HG02610 (cell line): ENCODE results near the gene ADORA2B.
A peak's percentile ranks its signal among the peaks of the same experiment; 100 is the strongest.
"Not testable (repeated sequence)": the region's sequence is repeated elsewhere in the genome, so short reads cannot be mapped to it uniquely, and the experiment has no call there.

Experiments used
- ATAC-seq: cut with Tn5 transposase; IDR thresholded peaks from one replicate; pipeline ENCODE4 v1.9.1; 2021; ENCODE audit warnings: mild to moderate bottlenecking, moderate library complexity; ENCODE audit not compliant: unreplicated experiment

The ADORA2B gene

DNA sequence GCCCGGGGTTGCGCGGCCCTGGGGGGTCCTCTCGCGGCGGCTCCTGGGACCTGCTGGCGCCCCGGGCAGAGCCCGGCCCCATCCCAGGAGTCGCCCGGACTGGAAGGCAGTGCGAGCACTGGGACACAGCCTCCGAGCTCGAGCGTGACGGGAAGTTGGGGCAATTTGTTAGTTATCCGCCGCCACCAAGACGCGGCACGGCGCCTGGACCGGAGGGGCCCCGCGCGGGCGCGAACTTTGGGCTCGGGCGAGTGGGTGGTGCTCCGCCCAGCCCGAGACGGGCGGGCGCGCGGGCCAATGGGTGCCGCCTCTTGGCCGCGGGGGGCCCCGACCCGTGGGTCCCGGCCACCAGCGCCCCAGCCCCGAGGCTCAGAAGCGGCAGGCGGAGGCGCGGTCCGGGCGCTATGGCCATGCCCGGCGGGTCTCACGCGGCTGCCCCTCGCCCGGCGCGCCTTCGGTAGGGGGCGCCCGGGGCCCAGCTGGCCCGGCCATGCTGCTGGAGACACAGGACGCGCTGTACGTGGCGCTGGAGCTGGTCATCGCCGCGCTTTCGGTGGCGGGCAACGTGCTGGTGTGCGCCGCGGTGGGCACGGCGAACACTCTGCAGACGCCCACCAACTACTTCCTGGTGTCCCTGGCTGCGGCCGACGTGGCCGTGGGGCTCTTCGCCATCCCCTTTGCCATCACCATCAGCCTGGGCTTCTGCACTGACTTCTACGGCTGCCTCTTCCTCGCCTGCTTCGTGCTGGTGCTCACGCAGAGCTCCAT is at the start of gene ADORA2B:
TSS of gene ADORA2B (plus strand) at position 372 of the 768 bp plus-strand sequence. CDS start at position 491, 119 bp downstream.
- ATAC-seq, result peak; percentile 45

DNA sequence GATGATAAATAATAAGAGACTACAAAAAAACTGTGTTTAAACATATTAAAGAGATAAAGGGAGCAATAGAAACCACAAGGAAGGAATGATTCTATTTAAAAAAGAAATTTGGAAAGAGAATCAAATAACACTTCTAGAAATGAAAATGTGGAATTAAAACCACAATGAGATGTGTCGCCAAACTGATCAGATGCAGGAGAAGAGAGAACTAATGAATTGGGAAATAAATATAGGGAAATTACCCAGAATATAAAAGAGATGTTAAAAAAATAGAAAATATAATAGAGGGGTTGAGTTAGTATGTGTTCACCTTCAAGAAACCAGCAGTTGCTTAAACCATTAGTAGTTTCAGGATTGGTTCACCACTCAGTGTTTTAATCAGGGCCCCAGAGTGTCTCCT is 48.7 kb upstream of the ADORA2B start:
- no peak for ATAC-seq

DNA sequence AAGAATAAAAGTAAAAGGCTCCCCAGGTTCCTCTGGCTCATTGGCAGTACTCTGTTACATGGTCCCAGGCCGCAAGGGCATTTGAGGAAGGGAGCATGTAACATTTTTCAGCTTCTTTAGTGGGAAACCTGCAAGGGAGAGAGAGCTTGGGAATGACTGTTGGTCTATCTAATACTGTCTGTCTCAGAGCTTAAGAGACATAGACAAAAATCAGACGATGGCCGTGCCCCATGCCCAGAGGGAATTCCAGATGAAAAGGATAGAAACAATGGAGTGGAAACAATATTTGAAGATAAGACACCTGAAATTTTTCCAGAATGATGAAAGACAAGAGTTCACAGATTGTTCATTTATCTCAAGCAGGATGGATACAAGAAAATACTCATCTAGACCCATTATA is 48.1 kb upstream of the ADORA2B start:
- ATAC-seq, result no peak

DNA sequence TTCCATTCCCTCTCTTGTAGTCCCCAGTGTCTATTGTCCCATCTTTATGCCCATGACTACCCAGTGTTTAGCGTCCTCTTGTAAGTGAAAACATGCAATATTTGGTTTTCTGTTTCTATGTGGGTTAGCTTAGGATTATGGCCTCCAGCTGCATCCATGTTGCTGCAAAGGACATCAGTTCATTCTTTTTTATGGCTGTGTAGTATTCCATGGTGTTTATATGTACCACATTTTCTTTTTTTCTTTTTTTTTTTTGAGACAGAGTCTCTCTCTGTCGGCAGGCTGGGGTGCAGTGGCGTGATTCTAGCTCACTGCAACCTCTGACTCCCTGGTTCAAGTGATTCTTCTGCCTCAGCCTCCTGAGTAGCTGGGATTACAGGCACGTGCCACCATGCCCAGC is 45.3 kb upstream of the ADORA2B start:
- ATAC-seq, result not testable (repeated sequence)

DNA sequence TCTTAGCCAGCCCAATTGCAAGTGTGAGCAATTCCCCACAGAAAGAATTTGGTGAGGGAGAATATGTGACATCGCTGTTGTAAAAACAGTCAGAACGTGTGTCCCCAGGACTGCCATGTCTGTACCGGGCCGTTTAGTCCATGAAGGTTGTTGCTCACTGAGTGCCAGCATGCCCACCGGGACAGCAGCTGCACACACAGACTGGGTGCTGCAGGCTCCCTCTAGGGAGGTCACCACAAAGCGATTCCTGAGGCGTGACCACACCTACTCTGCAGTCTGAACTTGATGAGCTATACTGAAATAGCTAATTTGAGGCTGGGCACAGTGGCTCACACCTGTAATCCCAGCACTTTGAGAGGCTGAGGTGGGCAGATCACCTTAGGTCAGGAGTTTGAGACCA is 44.1 kb upstream of the ADORA2B start:
- no peak for ATAC-seq

DNA sequence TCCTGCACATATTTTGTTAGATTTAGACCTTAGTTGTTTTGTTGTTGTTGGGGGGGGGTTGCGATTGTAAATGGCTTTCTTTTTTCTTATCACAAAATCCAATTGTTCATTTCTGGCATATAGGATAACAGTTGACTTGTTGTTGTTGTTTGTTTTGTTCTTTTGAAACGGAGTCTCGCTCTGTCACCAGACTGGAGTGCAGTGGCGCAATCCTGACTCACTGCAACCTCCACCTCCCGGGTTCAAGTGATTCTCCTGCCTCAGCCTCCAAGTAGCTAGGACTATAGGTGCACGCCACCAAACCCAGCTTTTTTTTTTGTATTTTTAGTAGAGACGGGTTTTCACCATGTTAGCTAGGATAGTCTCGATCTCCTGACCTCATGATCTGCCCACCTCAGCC is 39.7 kb upstream of the ADORA2B start:
- ATAC-seq, result not testable (repeated sequence)

DNA sequence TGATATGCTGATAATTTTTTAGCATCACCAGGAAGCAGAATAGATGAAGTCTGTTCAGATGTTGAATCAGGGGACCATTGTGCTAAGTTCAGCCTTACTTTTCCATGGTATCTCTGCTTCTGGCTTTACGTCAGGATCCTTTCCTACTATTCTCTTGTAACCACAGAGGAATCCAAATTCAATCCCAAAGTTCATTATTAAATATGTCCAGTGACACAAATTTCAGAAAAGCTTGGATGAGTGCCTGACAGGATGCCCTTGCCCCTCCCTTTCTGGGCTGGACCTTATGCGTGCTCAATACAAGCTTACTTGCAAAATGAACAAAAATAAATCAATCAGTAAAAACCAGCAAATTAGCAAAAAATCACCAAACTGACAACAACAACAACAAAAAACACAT is 37.6 kb upstream of the ADORA2B start:
- ATAC-seq, result no peak

DNA sequence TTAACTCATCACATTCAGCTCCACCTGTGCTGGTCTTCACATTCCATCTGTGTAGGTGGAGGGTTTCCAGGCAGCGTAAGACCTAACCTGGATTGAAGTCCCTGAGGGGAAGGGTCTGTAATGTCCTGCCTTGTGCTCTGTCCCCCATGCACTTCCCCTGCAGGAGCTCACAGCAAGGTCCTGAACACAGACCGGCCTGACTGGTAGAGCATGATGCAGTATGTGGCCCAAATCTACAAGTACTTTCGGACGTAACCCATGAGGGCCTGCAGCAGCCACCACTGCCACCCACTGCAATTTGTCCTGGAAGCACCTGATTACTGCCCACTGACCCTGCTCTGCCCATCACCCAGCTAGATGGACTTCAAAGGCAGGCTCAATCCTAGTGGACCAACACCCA is 36.6 kb upstream of the ADORA2B start:
- ATAC-seq, result no peak

DNA sequence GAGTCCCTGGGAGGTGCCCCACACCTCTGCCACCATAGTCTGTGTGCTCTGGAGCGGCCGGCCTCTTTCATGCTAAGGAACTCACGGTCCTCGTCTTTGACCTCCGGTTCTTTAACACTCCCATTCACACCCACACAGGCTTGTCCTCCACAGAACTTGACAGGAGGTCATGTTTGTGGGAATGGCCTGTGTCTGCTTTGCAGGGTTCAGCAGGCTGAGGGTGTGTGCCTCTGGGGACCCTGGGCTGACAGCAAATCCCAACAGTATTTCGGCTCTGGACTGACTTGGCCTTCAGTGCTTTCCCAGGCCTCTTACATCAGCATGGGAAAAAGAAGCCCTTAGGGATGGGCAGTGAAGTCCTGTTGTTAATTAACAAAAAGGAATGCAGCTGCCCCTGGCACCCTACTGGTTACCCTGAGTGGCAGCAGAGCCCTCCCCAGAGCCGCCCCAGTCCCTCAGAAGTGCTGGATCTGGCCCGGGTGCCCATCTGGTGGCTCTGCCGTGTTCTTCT is 35.4 kb upstream of the ADORA2B start:
- ATAC-seq, result no peak

DNA sequence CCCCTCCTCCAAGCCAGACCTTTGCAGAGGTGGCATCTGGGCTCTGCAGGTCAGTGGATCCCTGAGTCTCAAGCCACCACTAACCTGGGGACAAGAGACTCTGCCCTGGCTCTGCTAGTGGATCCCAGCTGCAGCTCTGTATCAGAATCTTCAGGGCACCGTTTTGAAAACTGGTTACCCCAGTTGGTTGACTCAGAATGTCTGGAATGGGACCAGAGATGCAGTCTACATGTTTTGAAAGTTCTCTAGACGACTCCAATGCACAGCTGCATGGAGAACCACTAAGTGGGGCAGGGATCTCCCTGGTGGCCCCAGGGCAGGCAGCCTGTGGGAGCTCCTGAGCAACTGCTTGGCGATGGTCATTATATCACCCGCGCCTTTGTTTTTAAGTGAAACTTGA is 34.1 kb upstream of the ADORA2B start:
- no peak for ATAC-seq

DNA sequence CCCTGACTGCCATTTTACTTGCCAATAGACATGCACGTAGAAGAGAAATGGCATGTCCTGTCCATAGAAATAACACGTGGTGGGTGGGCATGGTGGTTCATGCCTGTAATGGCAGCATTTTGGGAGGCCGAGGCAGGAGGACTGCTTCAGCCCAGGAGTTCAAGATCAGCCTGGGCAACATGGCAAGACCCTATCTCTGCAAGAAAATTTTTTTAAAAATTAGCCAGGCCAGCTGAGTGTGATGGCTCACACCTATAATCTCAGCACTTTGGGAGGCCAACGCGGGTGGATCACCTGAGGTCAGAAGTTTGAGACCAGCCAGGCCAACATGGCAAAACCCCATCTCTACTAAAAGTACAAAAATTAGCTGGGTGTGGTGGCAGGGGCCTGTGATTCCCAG is 33.2 kb upstream of the ADORA2B start:
- ATAC-seq, result not testable (repeated sequence)

DNA sequence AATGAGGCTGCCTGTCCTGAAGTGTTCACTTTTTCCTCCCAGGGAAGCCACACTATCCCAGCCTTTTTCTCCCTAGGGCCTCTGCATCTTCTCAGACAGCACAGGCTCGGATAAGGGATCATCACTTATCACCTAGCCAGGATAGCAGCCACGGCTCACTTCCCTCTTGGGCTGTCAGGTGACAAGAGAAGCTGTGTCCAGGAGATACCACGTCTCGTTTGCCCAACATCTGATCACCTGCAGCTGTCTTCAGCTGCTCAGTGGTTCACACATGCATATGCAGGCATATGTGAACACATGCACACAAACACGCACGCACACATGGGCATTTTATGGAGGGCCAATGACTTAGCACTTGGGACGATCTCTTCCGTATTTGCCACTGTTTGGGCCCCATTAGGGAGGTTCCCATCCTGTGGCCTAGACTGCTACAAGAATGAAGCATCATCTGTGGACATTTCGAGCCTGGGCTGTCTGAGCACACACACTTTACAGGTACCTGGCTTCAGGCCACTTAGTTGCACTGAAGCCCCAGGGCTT is 32.4 kb upstream of the ADORA2B start:
- no peak for ATAC-seq

DNA sequence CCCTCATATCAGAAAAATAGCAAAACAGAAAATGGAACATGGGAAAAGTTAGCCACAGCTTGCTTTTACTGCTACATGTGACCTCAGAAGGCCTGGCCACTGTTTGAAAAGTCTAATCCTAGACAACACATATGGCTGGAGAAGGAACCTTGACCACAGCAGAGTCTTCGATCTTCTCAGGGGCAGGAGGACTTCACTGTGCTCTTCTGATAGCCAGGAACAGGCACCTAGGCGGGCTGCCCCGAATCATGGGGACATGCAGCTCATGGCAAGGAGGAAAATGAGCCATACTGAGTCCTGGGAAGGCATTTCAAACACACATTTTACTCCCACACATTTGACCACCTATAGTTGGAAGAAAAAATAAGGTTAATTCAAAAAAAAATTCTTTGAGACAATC is 31.1 kb upstream of the ADORA2B start:
- ATAC-seq, result no peak

DNA sequence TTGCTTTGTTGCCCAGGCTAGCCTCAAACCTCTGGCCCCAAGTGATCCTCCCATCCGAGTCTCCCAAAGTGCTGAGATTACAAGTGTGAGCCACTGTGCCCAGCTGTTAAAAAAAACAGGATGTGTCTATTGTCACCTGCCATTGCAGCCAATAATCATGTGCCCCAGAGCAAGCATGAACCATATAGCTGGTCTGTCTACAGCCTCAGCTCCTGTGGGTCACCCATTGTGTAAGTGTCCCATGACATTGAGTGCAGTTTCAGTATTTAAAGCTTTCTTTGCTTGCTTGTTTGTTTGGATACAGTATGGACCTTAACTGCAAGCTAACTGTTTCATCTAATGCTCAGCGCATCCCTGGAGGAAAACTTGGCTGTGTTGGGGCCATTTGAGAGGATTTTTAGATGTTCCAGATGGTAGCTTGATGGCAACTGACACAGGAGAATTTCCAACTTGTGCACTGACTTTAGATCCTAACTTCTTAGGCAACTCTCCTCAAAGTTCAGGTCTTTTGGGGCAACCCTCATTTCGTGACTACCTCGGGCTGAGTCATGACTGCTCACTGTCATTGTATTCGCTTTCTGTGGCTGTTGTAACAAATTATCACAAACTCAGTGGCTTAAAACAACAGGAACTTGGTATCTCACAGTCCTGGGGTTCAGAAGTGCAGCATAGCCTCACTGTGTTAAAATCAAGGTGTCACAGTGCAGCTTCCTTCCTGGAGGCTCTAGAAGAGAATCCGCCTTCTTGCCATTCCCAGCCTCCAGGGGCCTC is 30.3 kb upstream of the ADORA2B start:
- ATAC-seq, result no peak

DNA sequence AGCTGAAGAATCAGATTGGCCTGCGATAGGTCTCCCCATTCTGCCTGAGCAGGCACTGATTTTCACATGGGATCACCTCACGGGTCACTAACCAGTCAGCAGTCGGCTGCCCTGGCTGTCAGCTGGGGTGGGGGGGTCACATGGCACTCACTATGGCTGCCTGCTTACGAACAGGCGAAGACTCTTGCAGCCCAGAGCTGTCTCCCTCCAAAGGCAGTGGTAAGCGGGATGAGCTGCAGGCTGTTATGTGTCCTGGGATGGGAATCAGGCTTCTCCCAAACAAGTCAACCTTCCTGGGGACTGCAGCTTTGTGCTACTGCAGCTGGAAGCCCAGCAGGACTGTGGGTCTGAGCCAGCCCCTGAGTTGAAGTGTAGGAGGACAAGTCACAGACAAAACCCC is 29.0 kb upstream of the ADORA2B start:
- no peak for ATAC-seq

DNA sequence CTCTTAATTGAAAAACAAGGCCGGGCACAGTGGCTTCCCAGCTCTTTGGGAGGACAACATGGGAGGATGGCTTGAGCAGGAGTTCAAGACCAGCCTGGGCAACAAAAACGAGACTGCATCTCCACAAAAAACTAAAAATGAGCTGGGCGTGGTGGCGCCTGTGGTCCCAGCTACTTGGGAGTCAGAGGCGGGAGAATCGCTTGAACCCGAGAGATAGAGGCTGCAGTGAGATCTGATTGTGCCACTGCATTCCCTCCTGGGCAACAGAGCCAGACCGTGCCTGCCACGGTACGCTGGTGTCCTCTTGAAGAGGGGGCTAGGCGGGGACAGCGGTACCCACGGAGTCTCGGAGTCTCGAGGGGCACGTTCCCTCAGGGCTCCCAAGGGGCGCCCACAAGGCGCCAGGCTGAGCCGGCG is 27.9 kb upstream of the ADORA2B start:
- no peak for ATAC-seq

DNA sequence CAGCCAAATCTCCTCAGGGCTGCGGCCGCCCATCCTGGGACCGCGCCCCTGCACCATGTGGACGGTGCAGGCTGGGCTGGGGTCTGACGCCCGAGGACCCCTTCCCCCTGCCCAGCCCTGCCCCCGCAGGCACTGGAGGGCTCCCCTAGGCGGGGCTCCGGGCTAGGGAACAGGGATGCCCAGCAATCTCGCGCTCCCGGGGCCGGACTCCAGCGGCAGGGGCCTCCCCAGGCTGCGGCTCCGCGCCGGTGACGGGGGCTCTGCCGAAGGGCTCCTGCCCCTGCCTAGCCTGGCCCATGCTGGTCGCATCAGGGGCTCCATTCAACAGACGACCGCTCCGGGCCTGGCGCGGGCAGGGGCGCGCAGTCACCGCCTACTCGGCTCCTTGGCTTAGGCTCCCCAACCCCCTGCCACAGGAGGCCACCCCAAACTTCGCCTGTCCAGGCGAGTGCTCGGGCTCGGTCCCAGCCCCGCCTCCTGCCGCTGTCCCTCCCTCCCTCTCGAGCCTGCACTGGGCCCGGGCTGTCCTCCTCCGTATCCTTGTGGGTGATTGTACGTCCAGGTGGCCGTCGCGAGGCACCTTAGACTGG is 27.4 kb upstream of the ADORA2B start:
- ATAC-seq, result no peak

DNA sequence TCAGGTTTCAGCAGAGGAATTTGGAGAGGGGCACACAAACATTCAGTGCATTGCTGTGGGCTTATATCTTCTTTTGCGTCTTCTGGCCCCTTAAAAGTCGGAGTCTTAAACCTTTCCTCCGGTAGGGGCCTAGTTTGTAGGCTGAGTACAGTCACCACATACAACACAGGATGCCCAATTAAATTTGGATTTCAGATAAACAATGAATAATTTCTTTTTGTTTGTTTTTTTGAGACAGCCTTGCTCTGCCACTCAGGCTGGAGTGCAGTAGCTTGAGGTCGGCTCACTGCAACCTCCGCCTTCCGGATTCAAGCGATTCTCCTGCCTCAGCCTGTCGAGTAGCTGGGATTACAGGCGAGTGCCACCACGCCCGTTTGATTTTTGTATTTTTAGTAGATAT is 26.7 kb upstream of the ADORA2B start:
- ATAC-seq, result no peak

DNA sequence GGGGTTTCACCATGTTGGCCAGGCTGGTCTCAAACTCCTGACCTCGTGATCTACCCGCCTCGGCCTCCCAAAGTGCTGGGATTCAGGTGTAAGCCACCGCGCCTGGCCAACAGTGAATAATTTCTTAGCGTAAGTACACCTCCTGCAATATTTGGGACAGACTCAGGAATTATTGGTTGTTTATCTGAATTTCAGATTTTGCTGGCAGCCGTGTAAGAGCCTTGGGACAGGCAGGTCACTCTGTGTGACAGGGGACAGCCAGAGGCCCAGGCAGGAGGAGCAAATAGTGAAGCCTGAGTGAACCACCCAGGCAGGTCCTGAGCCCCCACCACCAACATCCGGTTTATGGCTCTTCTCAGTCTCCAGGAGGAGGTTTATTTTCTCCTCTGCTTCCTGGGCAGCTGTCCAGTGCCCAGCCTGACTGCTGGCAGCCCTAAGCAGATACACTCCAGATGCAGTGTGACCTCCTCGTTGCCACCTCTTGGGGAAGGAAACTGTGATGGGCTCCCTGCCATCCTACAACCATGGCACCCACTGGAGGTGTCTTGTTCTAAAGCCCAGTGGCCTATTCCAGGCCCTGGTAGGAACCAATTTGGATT is 26.2 kb upstream of the ADORA2B start:
- no peak for ATAC-seq

DNA sequence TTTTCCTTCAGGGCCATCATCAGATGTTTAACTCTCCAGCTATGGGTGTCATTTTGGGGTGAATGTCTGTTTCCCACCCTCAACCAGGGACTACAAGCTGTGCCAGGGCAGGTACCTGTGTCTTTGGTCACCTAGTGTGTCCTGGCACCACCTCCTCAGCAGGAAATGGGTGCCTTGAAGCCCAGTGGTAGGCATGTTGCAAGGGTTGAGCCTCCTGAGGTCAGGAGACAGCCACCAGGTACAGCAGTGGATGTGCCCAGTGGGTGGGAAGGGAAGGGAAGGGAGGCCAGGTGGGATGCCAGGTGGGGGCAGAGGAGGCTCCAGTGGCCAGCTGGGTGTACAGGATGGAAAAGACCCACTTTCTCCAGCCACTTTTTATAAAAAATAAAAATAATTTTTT is 25.5 kb upstream of the ADORA2B start:
- no peak for ATAC-seq

DNA sequence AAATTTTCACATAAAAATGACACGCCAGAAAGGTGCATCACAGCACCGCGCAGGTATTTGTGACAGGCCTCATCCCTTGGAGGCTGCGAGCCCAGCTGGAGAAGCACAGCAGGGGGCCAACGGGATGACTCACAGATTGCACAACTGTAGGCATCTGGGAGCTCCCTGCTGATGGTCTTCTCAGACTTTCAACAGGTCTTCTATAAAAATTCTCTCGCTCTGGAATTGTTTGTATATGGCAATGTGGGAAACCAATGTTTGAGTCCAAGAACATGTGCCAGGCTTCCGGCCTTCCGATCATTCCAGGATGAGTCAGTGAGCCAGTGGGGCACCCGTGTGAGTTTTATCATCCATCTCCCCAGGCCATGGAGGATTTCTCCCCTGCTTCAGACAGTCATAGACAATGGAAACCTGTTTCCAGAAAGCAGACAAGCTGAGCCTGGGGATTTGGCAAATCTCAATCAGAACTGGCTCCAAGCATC is 24.1 kb upstream of the ADORA2B start:
- no peak for ATAC-seq
